HL-60 (cell line): ENCODE results near the gene TMEM41B.
A peak's percentile ranks its signal among the peaks of the same experiment; 100 is the strongest.

Source experiments
- DNase-seq, 2 experiments: peaks; one replicate each; pipeline ENCODE4 v3.0.0-alpha.2; 2010 to 2020; ENCODE audit warnings: low read depth in 1 of 2, low spot score in 1 of 2
- H3K27ac ChIP-seq: fragments of 250-450 bp; sonication (Bioruptor Pico); replicated peaks from 2 replicates; pipeline ENCODE4 v1.5.1; 2020; ENCODE audit warnings: mild to moderate bottlenecking, moderate library complexity
- H3K27me3 ChIP-seq: fragments of 250-450 bp; sonication (Bioruptor Pico); 2 replicates; pipeline ENCODE4 v1.5.1; 2021; ENCODE audit warnings: mild to moderate bottlenecking, moderate library complexity; ENCODE audit not compliant: insufficient read depth, poor library complexity, severe bottlenecking
- H3K4me3 ChIP-seq: replicated peaks from 2 replicates; pipeline ENCODE4 v1.5.1; 2011; ENCODE audit warnings: mild to moderate bottlenecking, control low read depth, low read length; ENCODE audit not compliant: insufficient read depth
- CTCF ChIP-seq: IDR thresholded peaks from one replicate; pipeline ENCODE4 v1.5.1; 2011; ENCODE audit warnings: low read length, control low read depth, inconsistent platforms; ENCODE audit not compliant: insufficient read depth
- GABPA ChIP-seq: IDR thresholded peaks from 2 replicates; pipeline ENCODE4 v1.6.1; 2012; ENCODE audit warnings: low read depth
- POLR2AphosphoS5 ChIP-seq: IDR thresholded peaks from 2 replicates; pipeline ENCODE4 v1.6.1; 2012; ENCODE audit warnings: low read depth
- REST ChIP-seq: IDR thresholded peaks from 2 replicates; pipeline ENCODE4 v1.6.1; 2012; ENCODE audit warnings: low read depth; ENCODE audit not compliant: insufficient replicate concordance
- SPI1 ChIP-seq: IDR thresholded peaks from 2 replicates; pipeline ENCODE4 v1.6.1; 2012; ENCODE audit warnings: low read depth, mild to moderate bottlenecking, borderline replicate concordance

Gene TMEM41B

GRCh38 chr11:9274499-9275258 is 39.7 kb downstream of the TMEM41B start:
- DNase-seq: no peak
- Histone ChIP-seq H3K4me3 (no peak overlapping the region), H3K27me3 (no peaks in the 10 kb centered on the region), H3K27ac (no peak overlapping the region)
- no peak for TF ChIP-seq GABPA
- TF ChIP-seq POLR2AphosphoS5: no peak
- TF ChIP-seq REST: no peak
- TF ChIP-seq CTCF: no peak
- TF ChIP-seq SPI1: no peak

GRCh38 chr11:9273376-9274336 is 40.7 kb downstream of the TMEM41B start:
- 0 out of 2 replicates have a peak overlapping the region, but pooled peaks have one; percentile 8 for H3K27ac ChIP-seq
- TF ChIP-seq POLR2AphosphoS5 (peak; percentile 67), REST (no peak), CTCF (no peak), SPI1 (peak; percentile 86), GABPA (no peak)
- H3K27me3 ChIP-seq: no peaks in the 10 kb centered on the region
- peak; percentile 85 to 91 for DNase-seq
- no peak overlapping the region for H3K4me3 ChIP-seq

- no peak for DNase-seq
- TF ChIP-seq SPI1: no peak
- TF ChIP-seq POLR2AphosphoS5: no peak
- no peak for TF ChIP-seq GABPA
- no peak for TF ChIP-seq CTCF
- no peak for TF ChIP-seq REST
- H3K4me3 ChIP-seq: no peak overlapping the region
- no peaks in the 10 kb centered on the region for H3K27me3 ChIP-seq
- no peak overlapping the region for H3K27ac ChIP-seq
Observed at GRCh38 chr11:9269492-9270013, 44.8 kb downstream of the TMEM41B start.
